Myocyte (in vitro differentiated cells): ENCODE results near the gene EIF4G2. TPM values are rescaled to one million over a fixed set of nuclear protein-coding genes. Genes with fewer than 3 reads are reported as not detected.

Experiments
- DNase-seq: peaks from one replicate; pipeline ENCODE4 v3.0.0-alpha.2; 2012; ENCODE audit warnings: low read depth
- total RNA-seq: library from RNA; depleted of rRNA; stranded (reverse); fragments of >200 nt; gene quantifications from 2 replicates; pipeline ENCODE4 v1.2.3, GENCODE V29; 2014

EIF4G2 gene
- total RNA-seq, 1 donor from 2014 or later = 1,007 TPM

GRCh38 chr11:10777806-10778205, 30.9 kb downstream of the EIF4G2 start:
- peak; percentile 30 for DNase-seq

- DNase-seq = no peak
Measured at GRCh38 chr11:10777393-10777793, 31.3 kb downstream of the EIF4G2 start.

GRCh38 chr11:10774811-10775210, 33.9 kb downstream of the EIF4G2 start:
- no peak for DNase-seq

- DNase-seq = no peak
Measured at GRCh38 chr11:10771457-10771856, 37.3 kb downstream of the EIF4G2 start.

GRCh38 chr11:10770626-10771254, 38.0 kb downstream of the EIF4G2 start:
- peak; percentile 64 for DNase-seq

GRCh38 chr11:10764412-10764811, 44.3 kb downstream of the EIF4G2 start:
- DNase-seq = no peak

GRCh38 chr11:10763766-10764165, 45.0 kb downstream of the EIF4G2 start:
- DNase-seq = no peak

GRCh38 chr11:10762913-10763421, 45.8 kb downstream of the EIF4G2 start:
- no peak for DNase-seq

GRCh38 chr11:10762185-10762584, 46.5 kb downstream of the EIF4G2 start:
- no peak for DNase-seq

GRCh38 chr11:10761085-10761698, 47.5 kb downstream of the EIF4G2 start:
- no peak for DNase-seq

- DNase-seq = no peak
Measured at GRCh38 chr11:10758957-10759356, 49.8 kb downstream of the EIF4G2 start.

- no peak for DNase-seq
Measured at GRCh38 chr11:10752486-10752885, 56.2 kb downstream of the EIF4G2 start.

GRCh38 chr11:10752061-10752460, 56.7 kb downstream of the EIF4G2 start:
- no peak for DNase-seq

- DNase-seq = no peak
Measured at GRCh38 chr11:10751581-10751940, 57.2 kb downstream of the EIF4G2 start.

GRCh38 chr11:10750838-10751580, 57.7 kb downstream of the EIF4G2 start, which contains the start of gene CTR9:
Gene CTR9, plus strand, starts transcription at chr11:10751246. Its CDS starts 167 bp downstream, at chr11:10751413.
- peak; percentile 92 for DNase-seq

GRCh38 chr11:10749476-10749875, 59.2 kb downstream of the EIF4G2 start:
- no peak for DNase-seq

- DNase-seq = no peak
Measured at GRCh38 chr11:10747733-10748132, 61.0 kb downstream of the EIF4G2 start.

Other genes with a start within 250 kb of the EIF4G2 start
- not detected in 2 replicates for gene LYVE1, start 240.3 kb downstream of the EIF4G2 start, total RNA-seq
- gene IRAG1, start 115.2 kb downstream of the EIF4G2 start, total RNA-seq = 0.56 and 0.99 TPM in 2 replicates
- gene CTR9, start 57.7 kb downstream of the EIF4G2 start, total RNA-seq = 15.4 and 16.3 TPM in 2 replicates
- gene ZBED5, start 49.1 kb upstream of the EIF4G2 start, total RNA-seq = 63.7 and 68.8 TPM in 2 replicates